Mesenchymal stem cell (in vitro differentiated cells and primary cell): ENCODE data around the gene MAPKBP1.
A peak's percentile ranks its signal among the peaks of the same experiment; 100 is the strongest.

Source experiments
- DNase-seq: peaks from one replicate; pipeline ENCODE4 v3.0.0-alpha.2; 2013
- H2AFZ ChIP-seq: one replicate; pipeline ENCODE4 v1.6.1; 2013; ENCODE audit warnings: low read depth, mild to moderate bottlenecking, control low read depth, inconsistent platforms, low read length, moderate library complexity
- H2AK5ac ChIP-seq: 2 replicates; pipeline ENCODE4 v1.6.1; 2013; ENCODE audit warnings: low read length, moderate library complexity, mild to moderate bottlenecking, inconsistent platforms; ENCODE audit not compliant: severe bottlenecking
- H2BK120ac ChIP-seq: one replicate; pipeline ENCODE4 v1.6.1; 2013; ENCODE audit warnings: low read depth, mild to moderate bottlenecking, inconsistent platforms, low read length, moderate library complexity
- H2BK12ac ChIP-seq, 2 experiments: one replicate each; pipeline ENCODE4 v1.6.1; 2013; ENCODE audit warnings: inconsistent platforms in 2 of 2, low read length in 2 of 2, mild to moderate bottlenecking in 2 of 2, moderate library complexity in 2 of 2, control low read depth in 1 of 2
- H2BK15ac ChIP-seq: one replicate; pipeline ENCODE4 v1.6.1; 2013; ENCODE audit warnings: mild to moderate bottlenecking, low read depth, inconsistent platforms; ENCODE audit not compliant: poor library complexity, severe bottlenecking
- H2BK5ac ChIP-seq: 2 replicates; pipeline ENCODE4 v1.6.1; 2013; ENCODE audit warnings: low read depth, mild to moderate bottlenecking, low read length, control low read depth, inconsistent platforms; ENCODE audit not compliant: poor library complexity, severe bottlenecking
- H3K14ac ChIP-seq, 2 experiments: one replicate each; pipeline ENCODE4 v1.6.1; 2013; ENCODE audit warnings: inconsistent platforms in 2 of 2, low read length in 2 of 2, control low read depth in 1 of 2, mild to moderate bottlenecking in 1 of 2, moderate library complexity in 1 of 2
- H3K18ac ChIP-seq, 2 experiments: one replicate each; pipeline ENCODE4 v1.6.1; 2013; ENCODE audit warnings: inconsistent platforms in 2 of 2, low read length in 2 of 2, control low read depth in 1 of 2, low read depth in 1 of 2, mild to moderate bottlenecking in 1 of 2
- H3K23ac ChIP-seq, 2 experiments: one replicate each; pipeline ENCODE4 v1.6.1; 2013; ENCODE audit warnings: inconsistent platforms in 2 of 2, low read length in 2 of 2, mild to moderate bottlenecking in 2 of 2, moderate library complexity in 2 of 2, control low read depth in 1 of 2
- H3K27ac ChIP-seq: 2 replicates; pipeline ENCODE4 v1.5.1; 2013; ENCODE audit warnings: mild to moderate bottlenecking, moderate library complexity, low read length, control low read depth, inconsistent platforms; ENCODE audit not compliant: poor library complexity, severe bottlenecking
- H3K27me3 ChIP-seq, 2 experiments: 2 replicates each; pipeline versions ENCODE4 v1.6.1 to v1.7.0; 2013; ENCODE audit warnings: low read length in 2 of 2, mild to moderate bottlenecking in 2 of 2, moderate library complexity in 2 of 2, control low read depth in 1 of 2, inconsistent platforms in 1 of 2; ENCODE audit not compliant: control insufficient read depth in 1 of 2, insufficient read depth in 1 of 2
- H3K36me3 ChIP-seq, 2 experiments: 2 replicates each; pipeline versions ENCODE4 v1.6.1 to v1.7.0; 2013; ENCODE audit warnings: low read length in 2 of 2, control low read depth in 1 of 2, inconsistent platforms in 1 of 2, low read depth in 1 of 2, mild to moderate bottlenecking in 1 of 2; ENCODE audit not compliant: insufficient read depth in 2 of 2, control insufficient read depth in 1 of 2
- H3K4ac ChIP-seq, 2 experiments: one replicate each; pipeline ENCODE4 v1.6.1; 2013; ENCODE audit warnings: inconsistent platforms in 2 of 2, low read length in 2 of 2, mild to moderate bottlenecking in 2 of 2, moderate library complexity in 2 of 2, control low read depth in 1 of 2, low read depth in 1 of 2
- H3K4me1 ChIP-seq: 2 replicates; pipeline ENCODE4 v1.6.1; 2013; ENCODE audit warnings: low read depth, low read length, control low read depth; ENCODE audit not compliant: control insufficient read depth, insufficient read depth
- H3K4me2 ChIP-seq: 2 replicates; pipeline ENCODE4 v1.6.1; 2013; ENCODE audit warnings: low read length, mild to moderate bottlenecking, inconsistent platforms; ENCODE audit not compliant: poor library complexity, severe bottlenecking
- H3K4me3 ChIP-seq, 2 experiments: 2 replicates each; pipeline versions ENCODE4 v1.5.1 to v1.7.0; 2013; ENCODE audit warnings: low read length in 2 of 2, mild to moderate bottlenecking in 2 of 2, control low read depth in 1 of 2, low read depth in 1 of 2; ENCODE audit not compliant: insufficient read depth in 1 of 2
- H3K79me1 ChIP-seq: replicated peaks from 2 replicates; pipeline ENCODE4 v1.6.1; 2013; ENCODE audit warnings: mild to moderate bottlenecking, control low read depth, low read length, inconsistent platforms; ENCODE audit not compliant: poor library complexity, severe bottlenecking
- H3K9ac ChIP-seq: 2 replicates; pipeline ENCODE4 v1.7.0; 2013; ENCODE audit warnings: mild to moderate bottlenecking, low read length, moderate library complexity
- H3K9me3 ChIP-seq: 2 replicates; pipeline ENCODE4 v1.7.0; 2013; ENCODE audit warnings: mild to moderate bottlenecking, low read length; ENCODE audit not compliant: control insufficient read depth
- H4K8ac ChIP-seq: one replicate; pipeline ENCODE4 v1.6.1; 2013; ENCODE audit warnings: inconsistent platforms, mild to moderate bottlenecking, low read length, moderate library complexity
- H4K91ac ChIP-seq: one replicate; pipeline ENCODE4 v1.6.1; 2013; ENCODE audit warnings: mild to moderate bottlenecking, low read length, inconsistent platforms
- WGBS: methylation state at CpG from one replicate; pipeline ENCODE4 v1.1.7; 2013; ENCODE audit warnings: mixed read lengths; 5-methylcytosine and 5-hydroxymethylcytosine counted together

MAPKBP1 gene

GRCh38 chr15:41782371-41783282 is 8.3 kb downstream of the MAPKBP1 start:
- no peak for DNase-seq

GRCh38 chr15:41783296-41783695 is 9.0 kb downstream of the MAPKBP1 start:
- Histone ChIP-seq H2AK5ac (no peak overlapping the region), H2AFZ (no peak overlapping the region), H3K14ac (no peak overlapping the region), H2BK12ac (no peak overlapping the region), H3K27ac (no peak overlapping the region), H3K4ac (no peak overlapping the region), H4K91ac (no peak overlapping the region), H3K18ac (no peak overlapping the region), H3K27me3 (no peaks in the 10 kb centered on the region), H3K36me3 (no peaks in the 10 kb centered on the region), H2BK120ac (no peak overlapping the region), H3K4me2 (no peak overlapping the region), H3K9ac (no peak overlapping the region), H3K4me1 (peaks cover 2% of the 10 kb centered on the region), H3K23ac (no peak overlapping the region), H2BK15ac (no peak overlapping the region), H3K9me3 (no peaks in the 10 kb centered on the region), H4K8ac (no peak overlapping the region), H3K79me1 (peaks cover 17% of the 10 kb centered on the region), H3K4me3 (no peak overlapping the region), H2BK5ac (no peak overlapping the region)
- no peak for DNase-seq
- no CpG with 5 or more reads among the region's 1 CpG for WGBS

More at GRCh38 chr15:41782371-41783282, 8.3 kb downstream of the MAPKBP1 start:
- no peak overlapping the region for H3K27ac ChIP-seq
- H3K4me2 ChIP-seq, result no peak overlapping the region
- H3K14ac ChIP-seq, result no peak overlapping the region
- no peak overlapping the region for H2BK12ac ChIP-seq
- H3K23ac ChIP-seq, result no peak overlapping the region
- no peaks in the 10 kb centered on the region for H3K27me3 ChIP-seq
- no peak overlapping the region for H3K4me3 ChIP-seq
- peaks cover 17% of the 10 kb centered on the region for H3K79me1 ChIP-seq
- H3K36me3 ChIP-seq, result no peaks in the 10 kb centered on the region
- no peak overlapping the region for H2AFZ ChIP-seq
- peaks cover 2% of the 10 kb centered on the region for H3K4me1 ChIP-seq
- H3K4ac ChIP-seq, result no peak overlapping the region
- H3K18ac ChIP-seq, result no peak overlapping the region
- no peak overlapping the region for H4K8ac ChIP-seq
- H2BK15ac ChIP-seq, result no peak overlapping the region
- no peak overlapping the region for H2BK120ac ChIP-seq
- H2AK5ac ChIP-seq, result no peak overlapping the region
- H2BK5ac ChIP-seq, result no peak overlapping the region
- H3K9ac ChIP-seq, result no peak overlapping the region
- H4K91ac ChIP-seq, result no peak overlapping the region
- 90% methylated on average over 3 of the region's 5 CpGs for WGBS
- H3K9me3 ChIP-seq, result no peaks in the 10 kb centered on the region

GRCh38 chr15:41788262-41788661 is 14.0 kb downstream of the MAPKBP1 start:
- H3K18ac ChIP-seq, result no peak overlapping the region
- H3K27ac ChIP-seq, result no peak overlapping the region
- H3K23ac ChIP-seq, result no peak overlapping the region
- H4K8ac ChIP-seq, result no peak overlapping the region
- no peak overlapping the region for H2BK12ac ChIP-seq
- no peak for DNase-seq
- no peak overlapping the region for H4K91ac ChIP-seq
- H3K4me1 ChIP-seq, result peaks cover 11% of the 10 kb centered on the region
- H3K14ac ChIP-seq, result no peak overlapping the region
- H3K4ac ChIP-seq, result no peak overlapping the region
- H2BK5ac ChIP-seq, result no peak overlapping the region
- H3K36me3 ChIP-seq, result no peaks in the 10 kb centered on the region
- H3K9ac ChIP-seq, result no peak overlapping the region
- 91% methylated on average over 3 of the region's 3 CpGs for WGBS
- no peak overlapping the region for H3K4me3 ChIP-seq
- no peak overlapping the region for H2BK15ac ChIP-seq
- no peak overlapping the region for H2AFZ ChIP-seq
- H3K27me3 ChIP-seq, result no peaks in the 10 kb centered on the region
- H3K9me3 ChIP-seq, result no peaks in the 10 kb centered on the region
- peaks cover 22% of the 10 kb centered on the region for H3K79me1 ChIP-seq
- H2AK5ac ChIP-seq, result no peak overlapping the region
- H3K4me2 ChIP-seq, result no peak overlapping the region
- H2BK120ac ChIP-seq, result no peak overlapping the region

GRCh38 chr15:41789236-41789635 is 15.0 kb downstream of the MAPKBP1 start:
- Histone ChIP-seq H3K4ac (no peak overlapping the region), H3K36me3 (no peaks in the 10 kb centered on the region), H2BK12ac (peak overlapping the region in 1 of 2 experiments; percentile 2), H2BK120ac (no peak overlapping the region), H3K14ac (no peak overlapping the region), H3K23ac (no peak overlapping the region), H3K9me3 (no peaks in the 10 kb centered on the region), H3K79me1 (peaks cover 19% of the 10 kb centered on the region), H3K27me3 (no peaks in the 10 kb centered on the region), H2AK5ac (no peak overlapping the region), H3K9ac (no peak overlapping the region), H3K4me2 (no peak overlapping the region), H3K4me1 (peaks cover 11% of the 10 kb centered on the region), H2AFZ (no peak overlapping the region), H3K18ac (no peak overlapping the region), H3K4me3 (no peak overlapping the region), H3K27ac (no peak overlapping the region), H4K91ac (no peak overlapping the region), H2BK15ac (no peak overlapping the region), H2BK5ac (no peak overlapping the region), H4K8ac (no peak overlapping the region)
- no CpG with 5 or more reads among the region's 4 CpGs for WGBS
- no peak for DNase-seq
